OCI-LY7 (cell line): ENCODE results near the gene PPFIA4.

Source experiments
- EZH2phosphoT487 ChIP-seq: fragments of 200-600 bp; sonication (generic); IDR thresholded peaks from 2 replicates; pipeline ENCODE4 v1.6.1; 2018; ENCODE audit warnings: low read depth, borderline replicate concordance, mild to moderate bottlenecking, mixed run types, antibody characterized with exemption, low read length, moderate library complexity, mixed read lengths
- TF ChIP-seq, protein P1 (sequence below): fragments of 200-600 bp; sonication (generic); conservative IDR thresholded peaks from 2 replicates; pipeline ENCODE4 v1.5.1; 2014; ENCODE audit warnings: mild to moderate bottlenecking, antibody characterized with exemption, low read length, moderate library complexity, mixed read lengths

DNA sequence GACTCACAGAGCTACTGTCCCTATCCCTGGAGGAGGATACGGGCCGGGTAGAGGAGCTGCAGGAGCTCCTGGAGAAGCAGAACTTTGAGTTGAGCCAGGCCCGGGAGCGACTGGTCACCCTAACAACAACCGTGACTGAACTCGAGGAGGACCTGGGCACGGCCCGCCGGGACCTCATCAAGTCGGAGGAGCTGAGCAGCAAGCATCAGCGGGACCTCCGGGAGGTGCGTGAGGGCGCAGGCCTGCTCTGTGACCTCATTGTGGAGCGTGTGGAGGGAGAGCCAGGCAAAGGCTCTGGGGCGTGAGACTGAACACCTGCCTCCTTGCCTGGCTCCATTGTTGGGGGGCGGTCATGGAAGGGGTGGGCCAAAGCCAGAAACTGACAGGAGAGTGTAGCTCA, 19.0 kb downstream of the PPFIA4 start:
- TF ChIP-seq, protein P1, sequence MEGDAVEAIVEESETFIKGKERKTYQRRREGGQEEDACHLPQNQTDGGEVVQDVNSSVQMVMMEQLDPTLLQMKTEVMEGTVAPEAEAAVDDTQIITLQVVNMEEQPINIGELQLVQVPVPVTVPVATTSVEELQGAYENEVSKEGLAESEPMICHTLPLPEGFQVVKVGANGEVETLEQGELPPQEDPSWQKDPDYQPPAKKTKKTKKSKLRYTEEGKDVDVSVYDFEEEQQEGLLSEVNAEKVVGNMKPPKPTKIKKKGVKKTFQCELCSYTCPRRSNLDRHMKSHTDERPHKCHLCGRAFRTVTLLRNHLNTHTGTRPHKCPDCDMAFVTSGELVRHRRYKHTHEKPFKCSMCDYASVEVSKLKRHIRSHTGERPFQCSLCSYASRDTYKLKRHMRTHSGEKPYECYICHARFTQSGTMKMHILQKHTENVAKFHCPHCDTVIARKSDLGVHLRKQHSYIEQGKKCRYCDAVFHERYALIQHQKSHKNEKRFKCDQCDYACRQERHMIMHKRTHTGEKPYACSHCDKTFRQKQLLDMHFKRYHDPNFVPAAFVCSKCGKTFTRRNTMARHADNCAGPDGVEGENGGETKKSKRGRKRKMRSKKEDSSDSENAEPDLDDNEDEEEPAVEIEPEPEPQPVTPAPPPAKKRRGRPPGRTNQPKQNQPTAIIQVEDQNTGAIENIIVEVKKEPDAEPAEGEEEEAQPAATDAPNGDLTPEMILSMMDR = no peak
- TF ChIP-seq EZH2phosphoT487 = no peak
